NCI-H2107 (cell line): ENCODE measurements around the gene IFFO2.
"Not testable (repeated sequence)": the region's sequence is repeated elsewhere in the genome, so short reads cannot be mapped to it uniquely, and the experiment has no call there.

Experiments used
- DNase-seq: peaks from one replicate; lab custom pipeline; 2025; lab: John Stamatoyannopoulos, UW

The IFFO2 gene

DNA sequence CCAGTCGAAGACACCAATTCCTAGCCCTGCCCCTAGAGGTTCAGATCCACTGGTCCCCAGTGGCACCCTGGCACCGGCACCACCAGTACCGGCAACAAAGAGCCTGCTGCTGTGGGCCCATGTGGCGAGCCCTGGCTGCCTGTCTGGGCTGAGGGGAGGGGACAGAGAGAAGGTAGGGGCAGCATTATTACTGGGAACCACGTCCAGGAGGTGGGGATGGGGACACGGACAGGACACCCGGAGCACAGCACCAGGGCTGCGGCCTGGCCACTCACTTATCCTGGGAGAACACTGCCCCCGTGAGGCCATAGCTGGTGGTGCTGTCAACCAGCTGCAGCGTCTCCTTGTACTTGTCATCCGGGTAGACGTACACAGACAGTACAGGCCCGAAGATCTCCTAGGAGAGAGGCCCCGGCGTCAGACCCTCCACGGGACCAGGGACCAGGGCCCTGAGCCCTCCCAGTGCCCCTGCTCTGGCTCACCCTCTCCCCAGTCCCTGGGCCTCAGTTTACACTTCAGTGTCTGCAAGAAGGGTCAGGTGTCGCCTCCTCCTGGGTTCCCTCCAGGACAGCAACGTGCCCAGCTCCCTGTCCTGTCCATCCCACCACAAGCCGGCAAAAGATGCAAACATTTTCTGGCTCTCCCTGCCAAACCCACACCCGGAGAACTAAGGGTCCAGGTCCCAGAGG is 81.2 kb downstream of the IFFO2 start:
- peak; percentile 14 for DNase-seq

DNA sequence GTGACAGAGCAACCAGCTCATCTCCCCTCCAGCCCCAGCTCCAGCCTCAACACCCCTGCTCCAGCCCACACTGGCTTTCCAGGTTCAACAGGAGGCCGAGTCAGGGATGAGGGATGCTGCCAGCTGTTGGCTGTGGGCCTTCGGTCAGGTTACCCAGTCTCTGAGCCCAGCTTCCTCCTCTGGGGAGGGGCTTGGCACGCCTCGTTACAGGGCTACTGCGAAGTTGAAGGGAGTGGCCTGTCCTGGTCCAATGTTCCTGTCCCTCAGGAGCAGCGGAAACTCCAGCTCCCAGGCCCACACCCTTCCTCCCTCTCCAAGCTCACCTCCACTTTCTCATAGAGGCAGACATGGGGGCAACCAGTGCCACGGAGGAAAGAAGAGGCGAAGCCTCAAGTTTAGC is 81.9 kb downstream of the IFFO2 start:
- DNase-seq, result no peak

DNA sequence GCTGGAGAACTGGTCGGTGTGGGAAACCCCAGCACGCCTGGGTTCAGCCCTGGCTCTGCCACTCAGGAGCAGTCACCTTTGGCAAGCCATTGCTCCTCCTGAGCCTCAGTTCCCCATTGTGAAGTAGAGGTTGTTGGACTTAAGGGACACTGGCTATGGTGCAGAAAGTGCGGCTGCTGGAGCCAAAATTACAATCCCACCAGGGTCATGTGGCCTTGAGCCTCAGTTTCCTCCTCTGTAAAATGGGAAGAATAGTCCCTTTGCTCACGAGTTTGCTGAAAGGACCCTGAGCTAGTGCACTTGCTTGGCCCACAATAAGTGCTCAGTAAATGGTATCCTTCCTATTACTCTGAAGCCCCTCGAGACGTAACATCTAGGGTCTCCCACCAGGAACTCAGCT is 82.4 kb downstream of the IFFO2 start:
- DNase-seq, result no peak

DNA sequence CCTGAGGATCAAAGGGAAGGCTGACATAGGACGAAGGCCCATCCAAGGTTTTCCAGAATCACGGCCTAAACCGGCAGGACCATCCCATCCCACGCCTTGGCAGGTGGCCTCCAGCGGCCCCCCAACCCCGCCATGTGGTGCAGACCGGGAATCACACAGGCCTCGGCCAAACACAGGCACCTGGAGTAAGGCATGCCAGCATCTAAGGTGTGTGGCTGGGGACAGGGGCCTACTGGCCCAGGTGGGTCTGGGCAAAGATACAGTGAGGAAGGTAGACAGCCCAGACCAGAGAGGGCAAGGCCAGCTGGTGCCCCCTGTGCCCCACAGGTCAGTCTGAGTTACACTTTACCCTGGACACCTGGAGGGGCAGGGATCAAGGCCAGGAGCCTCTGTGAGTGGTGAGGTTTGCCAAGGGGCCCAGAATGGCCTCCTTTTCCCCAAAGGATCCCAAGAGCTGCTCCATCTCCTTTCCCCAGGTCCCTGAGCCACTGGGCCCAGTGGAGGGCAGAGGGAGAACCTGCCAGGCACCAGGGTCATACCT is 84.3 kb downstream of the IFFO2 start:
- DNase-seq, result no peak

DNA sequence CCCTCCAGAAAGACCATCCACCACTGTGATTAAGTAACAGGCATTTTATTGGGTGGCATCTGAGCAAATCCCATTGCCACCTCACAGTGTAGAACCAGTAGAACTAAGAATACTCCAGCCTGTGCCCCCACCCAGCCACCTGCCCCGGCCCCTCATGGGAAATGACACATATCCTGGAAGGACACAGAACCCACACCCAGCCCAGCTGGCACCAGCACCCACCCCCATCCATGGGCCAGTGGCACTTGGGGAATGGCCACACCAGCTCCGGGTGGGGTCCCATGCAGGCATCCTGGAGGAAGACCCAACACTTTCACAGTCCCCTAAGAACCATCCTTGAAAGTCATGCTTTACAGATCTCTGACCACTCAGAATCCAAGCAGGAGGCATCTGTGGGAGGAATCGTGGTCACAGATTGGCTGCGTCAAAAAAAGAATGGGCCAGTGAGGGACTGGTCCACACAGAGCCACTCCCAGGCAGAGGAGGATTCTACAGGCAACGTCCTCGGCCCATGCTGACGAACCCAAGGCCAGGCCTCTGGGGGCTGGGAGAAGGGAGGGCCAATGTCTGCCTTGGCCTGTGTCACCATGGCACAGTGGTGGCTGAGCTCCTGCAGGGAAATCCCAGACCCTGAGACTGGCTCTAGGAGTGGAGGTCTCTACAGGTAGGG is 84.9 kb downstream of the IFFO2 start:
- no peak for DNase-seq

DNA sequence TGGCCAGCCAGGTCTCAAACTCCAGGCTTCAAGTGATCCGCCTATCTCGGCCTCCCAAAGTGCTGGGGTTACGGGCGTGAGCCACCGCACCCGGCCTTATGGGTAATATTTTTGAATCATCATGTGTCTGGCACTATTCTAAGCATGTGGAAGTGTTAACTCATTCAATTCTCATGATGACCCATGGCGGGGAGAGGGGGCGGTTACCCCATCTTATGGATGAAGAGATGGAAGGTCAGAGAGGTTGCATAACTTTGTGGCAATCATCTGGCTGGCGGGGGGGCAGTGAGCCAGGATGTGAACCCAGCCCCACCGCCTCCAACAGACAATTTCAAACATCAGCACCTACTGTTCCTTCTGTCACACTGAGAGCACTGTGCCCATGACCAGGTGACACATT is 85.5 kb downstream of the IFFO2 start:
- no peak for DNase-seq

DNA sequence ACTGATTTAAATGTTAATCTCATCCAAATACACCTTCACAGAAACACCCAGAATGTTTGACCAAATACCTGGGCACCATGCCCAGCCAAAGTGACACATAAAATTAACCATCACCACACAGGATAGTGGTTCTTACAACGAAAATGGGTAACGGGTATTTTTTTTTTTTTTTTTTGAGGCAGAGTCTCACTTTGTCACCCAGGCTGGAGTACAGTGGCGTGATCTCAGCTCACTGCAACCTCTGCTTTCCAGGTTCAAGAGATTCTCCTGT is 85.9 kb downstream of the IFFO2 start:
- not testable (repeated sequence) for DNase-seq

DNA sequence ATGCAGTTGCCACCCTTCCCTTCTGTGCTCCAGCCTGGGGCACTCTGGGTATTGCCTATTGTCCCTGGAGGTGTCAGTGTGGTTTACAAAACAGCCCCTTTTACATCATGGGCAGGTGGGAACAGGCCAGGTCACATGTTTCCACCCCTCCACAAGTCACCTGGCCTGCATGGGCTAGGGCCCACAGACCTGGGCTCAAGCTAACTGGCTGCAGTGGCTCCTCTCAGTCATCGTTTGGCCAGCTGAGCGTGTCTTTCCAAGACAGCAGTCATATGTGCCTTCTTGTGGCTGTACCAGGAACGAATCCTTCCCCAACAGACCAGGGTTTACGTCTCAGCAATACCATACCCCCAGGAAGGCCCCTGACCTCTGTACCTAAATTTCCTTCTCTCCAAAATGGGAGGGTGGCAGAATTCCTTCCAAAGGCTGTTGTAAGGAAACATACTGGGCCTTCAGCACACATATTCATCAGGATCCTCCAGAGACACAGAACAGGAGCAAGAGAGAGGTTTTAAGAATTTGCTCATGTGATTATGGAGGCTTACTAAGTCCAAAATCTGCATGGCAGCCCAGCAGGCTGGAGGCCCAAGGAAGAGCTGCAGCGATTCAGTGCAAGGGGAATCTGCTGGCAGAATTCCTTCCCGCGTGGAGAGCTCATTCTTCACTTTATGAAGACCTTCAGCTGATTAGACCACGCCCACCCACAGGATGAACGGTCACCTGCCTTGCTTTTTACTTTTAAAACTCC is 86.5 kb downstream of the IFFO2 start:
- DNase-seq, result no peak

DNA sequence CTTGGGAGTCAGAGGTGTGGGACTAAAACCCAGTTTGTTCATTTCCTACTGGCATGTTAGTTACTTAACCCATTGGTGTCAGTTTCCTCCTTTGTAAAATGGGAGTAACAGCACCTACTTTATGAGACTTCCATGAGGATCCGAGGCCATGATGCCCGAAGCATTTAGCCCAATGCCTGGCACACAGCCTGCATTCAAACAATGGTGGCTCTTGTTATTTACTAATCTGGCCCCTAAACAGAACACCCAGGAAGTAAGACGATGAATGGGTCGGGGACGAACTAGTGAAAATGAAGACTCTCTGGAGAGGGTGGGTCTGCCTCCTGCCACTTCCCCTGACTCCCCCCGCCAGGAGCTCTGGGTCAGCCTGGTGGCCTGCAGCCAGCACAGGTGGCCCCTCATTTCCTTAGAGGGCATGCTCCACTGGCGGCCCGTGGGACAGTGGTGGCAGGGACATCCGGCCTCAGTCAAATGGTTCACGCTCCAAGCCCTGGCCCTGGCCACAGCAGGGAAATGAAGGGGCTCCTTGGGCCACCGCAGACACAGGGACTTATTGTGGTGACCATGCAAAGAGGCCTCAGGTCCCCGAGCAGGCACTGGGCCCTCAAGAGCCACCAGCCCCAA is 87.6 kb downstream of the IFFO2 start:
- no peak for DNase-seq

DNA sequence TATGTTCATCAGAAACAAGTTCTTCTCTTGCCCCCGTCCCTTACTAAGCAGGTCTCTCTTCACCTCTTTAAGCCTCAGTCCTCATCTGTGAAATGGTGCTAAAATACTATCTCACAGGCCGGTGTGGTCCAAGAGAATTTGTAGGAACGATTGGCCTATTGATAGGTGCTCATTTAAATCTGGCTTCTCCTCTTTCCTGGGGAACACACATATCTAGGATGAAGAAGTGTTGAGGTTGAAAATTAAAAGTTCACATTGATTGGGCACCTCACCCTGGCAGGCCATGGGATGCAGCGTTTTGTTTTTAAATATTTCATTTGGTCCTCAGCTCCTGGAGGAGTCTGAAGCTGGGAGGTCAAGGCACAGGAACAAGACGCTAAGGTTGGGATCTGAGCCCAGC is 88.1 kb downstream of the IFFO2 start:
- DNase-seq, result no peak

DNA sequence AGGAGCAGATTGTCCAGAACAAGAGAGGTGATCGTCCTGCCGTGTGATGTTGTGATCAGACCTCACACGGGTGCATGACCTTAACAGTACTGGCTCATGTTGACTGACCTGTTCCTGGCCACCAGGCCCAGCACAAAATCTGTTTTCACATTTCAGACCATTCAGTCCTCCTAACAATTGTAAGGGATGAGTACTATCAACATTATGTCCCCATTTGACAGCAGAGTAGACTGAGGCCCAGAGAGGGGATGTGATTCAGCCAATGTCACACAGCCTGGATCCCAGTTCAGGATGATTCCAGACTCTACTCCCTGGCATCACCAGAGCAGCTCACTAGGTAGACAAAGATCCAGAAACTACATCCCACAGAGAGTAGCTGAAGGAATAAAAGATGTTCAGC is 89.6 kb downstream of the IFFO2 start:
- DNase-seq, result no peak

DNA sequence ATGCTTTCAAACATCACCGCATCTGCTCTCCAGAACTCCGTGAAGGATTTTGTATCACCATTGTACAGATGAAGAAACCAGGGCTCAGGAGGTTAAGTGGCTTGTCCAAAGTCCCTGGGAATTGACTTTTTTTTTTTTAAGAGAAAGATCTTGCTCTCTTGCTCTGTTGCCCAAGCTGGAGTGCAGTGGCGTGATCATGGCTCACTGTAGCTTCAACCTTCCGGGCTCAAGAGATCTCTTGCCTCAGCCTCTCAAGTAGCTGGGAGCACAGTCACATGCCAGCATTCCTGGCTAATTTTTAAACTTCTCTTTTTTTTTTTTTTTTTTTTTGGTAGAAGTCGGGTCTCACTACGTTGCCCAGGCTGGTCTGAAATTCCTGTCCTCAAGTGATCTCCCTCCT is 90.2 kb downstream of the IFFO2 start:
- no peak for DNase-seq

DNA sequence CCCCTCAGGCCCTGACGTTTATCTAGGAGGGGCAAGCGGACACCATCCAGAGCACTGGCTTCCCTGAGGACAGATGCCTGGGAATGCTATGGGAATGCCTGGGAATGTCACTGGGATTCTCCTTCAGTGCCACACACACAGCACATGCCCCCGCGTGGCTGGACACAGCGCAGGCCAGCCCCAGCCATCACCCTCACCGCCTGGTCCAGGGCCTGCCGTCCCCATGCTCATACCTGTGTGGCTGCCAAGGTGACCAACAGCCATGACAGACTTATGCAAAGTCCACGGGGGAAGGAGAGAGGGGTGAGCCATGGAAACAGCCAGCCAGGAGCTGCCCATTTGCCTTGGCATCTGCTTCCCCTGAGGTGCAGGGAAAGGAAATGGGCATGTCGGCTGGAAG is 91.3 kb downstream of the IFFO2 start:
- DNase-seq, result no peak

DNA sequence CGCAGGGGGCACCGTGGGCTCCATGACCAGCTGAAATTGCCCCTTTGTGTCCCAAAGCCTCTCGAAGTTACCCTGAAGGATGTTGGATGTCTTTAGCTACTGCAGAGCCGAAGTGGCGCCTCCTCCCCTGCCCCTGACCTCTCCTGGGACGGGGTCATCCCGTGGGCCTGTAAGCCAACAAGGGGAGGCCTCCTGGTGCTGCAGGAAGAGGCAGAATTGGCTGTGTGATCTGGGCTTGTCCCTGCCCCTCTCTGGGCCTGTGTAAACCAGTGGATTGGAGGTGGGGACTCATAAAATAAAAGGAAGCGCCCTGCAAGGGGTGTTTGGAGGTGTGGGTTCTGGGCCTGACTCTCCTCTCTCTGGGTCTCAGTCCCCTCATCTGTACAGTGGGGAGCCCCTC is 94.9 kb downstream of the IFFO2 start:
- no peak for DNase-seq

DNA sequence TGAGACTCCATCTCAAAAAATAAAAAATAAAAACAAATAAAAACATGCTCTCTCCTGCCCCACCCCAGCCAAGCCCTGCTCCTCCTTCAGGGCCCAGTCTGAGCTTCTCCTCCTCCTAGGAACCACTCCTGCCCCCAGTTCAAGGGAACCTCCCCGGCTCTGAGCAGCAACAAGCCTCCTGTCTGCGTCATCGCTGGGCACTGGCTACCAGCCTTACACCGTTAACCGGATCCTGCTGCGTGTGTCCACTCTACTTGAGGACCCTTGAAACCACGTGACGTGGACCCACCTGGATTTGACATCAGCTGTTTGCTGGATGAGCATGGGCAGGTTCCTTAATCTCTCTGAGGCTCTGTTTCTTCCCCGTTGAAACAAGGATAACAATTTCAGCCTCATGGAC is 95.4 kb downstream of the IFFO2 start:
- DNase-seq, result no peak

DNA sequence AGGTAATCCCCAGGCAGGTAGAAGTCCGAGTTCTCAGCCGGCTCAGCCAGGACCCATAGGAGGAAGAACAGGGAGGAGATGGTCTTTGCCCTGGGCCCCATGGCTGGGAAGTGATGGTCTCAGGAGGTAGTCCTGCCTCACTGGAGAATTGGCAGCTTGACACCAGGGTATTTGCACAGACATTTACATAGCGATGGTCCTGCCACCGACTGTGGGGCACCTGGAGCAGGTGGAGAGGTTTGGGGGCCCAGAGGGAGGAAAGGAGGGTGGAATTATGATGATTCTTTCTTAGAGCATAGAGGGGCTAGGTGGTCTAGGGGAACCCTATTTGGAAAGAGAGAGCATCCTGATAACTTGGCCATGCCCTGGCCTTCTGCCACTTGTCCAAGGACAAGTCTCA is 96.9 kb downstream of the IFFO2 start, which contains the start of gene TAS1R2:
TAS1R2 (minus strand) TSS at position 101 of the 400 bp plus-strand sequence; CDS start at position 101, 0 bp downstream.
- no peak for DNase-seq

DNA sequence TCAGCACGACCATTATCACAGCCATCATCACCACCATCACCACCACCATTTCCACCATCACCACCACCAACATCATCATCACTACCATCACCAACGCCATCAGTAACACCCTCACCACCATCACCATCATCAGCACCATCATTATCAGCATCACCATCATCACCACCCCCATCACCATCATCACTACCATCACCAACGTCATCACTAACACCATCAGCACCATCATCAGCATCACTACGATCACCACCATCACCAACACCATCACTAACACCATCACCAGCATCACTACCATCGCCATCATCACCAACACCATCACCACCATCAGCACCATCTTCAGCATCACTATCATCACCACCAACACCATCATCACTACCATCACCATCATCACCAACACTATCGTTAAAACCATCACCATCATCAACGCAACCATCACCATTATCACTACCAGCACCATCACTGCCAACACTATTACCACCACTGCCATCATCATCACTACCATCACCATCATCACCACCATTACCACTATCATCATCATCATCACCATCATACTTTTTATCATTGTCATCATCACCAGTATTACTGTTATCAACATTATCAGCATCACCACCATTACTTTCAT is 98.3 kb downstream of the IFFO2 start:
- no peak for DNase-seq

DNA sequence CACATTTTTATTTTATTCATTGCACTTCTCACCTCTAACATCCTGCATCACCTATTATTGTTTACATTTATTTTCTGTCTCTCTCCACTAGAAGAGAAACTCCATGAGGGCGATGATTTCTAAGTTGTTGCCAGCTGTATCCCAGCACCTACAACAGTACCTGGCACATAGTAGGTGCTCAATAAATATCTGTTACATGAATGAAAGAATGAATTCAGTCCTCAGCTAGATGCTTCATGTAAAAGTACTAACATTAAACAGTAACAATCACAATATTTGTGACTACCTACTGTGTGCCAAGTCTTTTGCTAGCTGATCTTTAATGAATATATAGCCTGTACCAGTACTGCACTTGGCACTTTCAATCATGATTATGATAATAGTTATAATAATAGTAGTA is 100.0 kb downstream of the IFFO2 start:
- DNase-seq, result no peak

DNA sequence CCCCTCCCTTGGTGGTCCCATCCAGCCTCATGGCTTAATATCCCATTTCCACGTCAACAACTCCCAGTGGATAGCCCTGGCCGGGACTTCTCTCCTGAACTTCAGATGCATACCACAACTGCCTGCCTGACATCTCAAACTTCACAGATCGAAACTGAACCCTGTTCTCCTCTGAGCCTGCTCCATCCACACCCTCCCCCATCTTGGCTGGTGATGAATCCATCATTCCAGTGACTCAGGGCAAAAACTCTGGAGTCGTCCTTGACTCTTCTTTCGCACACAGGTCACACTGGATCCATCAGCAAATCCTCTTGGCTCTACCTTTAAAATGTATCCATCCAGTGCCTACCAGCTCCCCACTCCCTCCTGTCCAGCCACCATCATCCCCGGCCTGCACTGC is 100.9 kb downstream of the IFFO2 start:
- DNase-seq, result no peak

DNA sequence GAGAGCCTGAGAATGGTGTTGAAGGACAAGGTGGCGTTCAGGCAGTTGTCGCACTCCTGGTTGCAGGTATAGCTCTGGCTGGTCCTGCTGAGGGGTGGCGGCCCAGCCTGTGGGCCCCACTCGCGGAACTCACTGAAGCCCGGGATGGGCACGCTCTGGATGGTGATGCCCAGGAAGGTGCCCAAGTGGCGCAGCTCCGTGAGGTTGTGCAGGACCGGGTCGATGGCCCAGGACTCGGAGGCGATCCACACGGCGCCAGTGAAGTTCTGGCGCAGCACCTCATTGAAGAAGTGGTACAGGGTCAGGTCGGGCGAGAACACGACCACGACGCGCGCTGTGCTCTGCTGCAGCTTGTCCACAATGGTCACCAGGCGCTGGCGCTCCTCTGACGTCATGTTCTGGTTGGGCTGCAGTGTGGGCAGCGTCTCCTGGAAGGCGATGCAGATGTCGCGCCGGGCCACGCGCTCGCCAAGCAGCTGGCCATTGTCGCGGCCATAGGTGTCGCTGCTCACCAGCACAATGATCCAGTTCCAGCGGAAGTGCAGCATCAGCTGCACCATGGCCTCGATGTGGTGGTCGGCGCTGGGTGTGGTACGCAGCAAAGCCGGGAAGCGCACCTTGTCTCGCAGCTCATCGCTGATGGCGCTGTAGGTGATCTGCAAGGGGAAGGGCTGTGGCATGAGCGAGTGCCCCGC is 102.0 kb downstream of the IFFO2 start:
- DNase-seq, result no peak
